GM19238 (cell line): ENCODE measurements around the gene NELFCD.

Source experiments
- DNase-seq: peaks from one replicate; pipeline ENCODE4 v3.0.0; 2011; ENCODE audit warnings: low spot score; ENCODE audit not compliant: insufficient read length

NELFCD gene

DNA sequence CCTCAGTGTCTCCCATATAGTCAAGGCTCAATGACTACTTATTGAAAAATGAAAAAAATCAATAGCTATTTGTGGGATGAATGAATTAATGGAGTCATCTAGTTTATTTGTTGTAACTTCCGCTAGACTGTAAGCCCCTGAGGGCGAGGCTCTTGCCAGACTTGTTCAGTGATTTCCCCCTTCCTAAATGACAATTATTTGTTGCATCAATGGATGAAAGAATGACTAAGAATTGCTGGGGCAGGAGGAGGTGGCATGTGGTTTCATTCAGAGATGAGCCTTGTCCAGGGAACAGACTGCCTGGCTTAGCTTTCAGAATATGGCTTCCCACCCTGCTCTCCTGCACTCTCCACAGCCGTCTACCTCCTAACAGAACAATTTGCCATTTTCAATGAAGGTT is 62.6 kb downstream of the NELFCD start:
- DNase-seq = no peak

DNA sequence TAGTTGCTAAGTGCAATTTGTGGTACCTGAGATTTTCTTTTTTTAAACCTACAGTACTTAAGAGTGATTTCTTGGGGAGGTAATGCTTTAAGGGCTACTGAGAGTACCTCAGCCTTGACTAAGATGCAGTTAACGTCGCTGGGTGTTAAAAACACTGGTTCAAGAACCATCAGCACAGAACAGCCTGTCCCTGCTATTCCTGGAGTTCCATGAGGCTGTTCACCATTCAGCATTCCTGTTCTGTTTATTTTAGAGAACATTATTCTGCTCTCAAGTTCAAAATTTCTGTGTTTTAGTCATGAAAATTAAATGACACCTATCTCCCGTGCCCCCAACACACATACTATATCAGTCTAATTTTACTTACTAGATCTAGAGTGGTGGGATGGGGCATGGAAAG is 63.2 kb downstream of the NELFCD start:
- DNase-seq = no peak
